Heart left ventricle (tissue), 13 donors: ENCODE measurements around the gene STK32C.

Experiments
- CTCF ChIP-seq, 12 donors: fragments of 200-600 bp; sonication (generic) in 4 of 12; IDR thresholded peaks; one replicate each; pipeline versions ENCODE4 v1.5.0 to v1.8.0; 2018 to 2022; ENCODE audit warnings: antibody characterized with exemption in 12 of 12, mild to moderate bottlenecking in 5 of 12
- POLR2A ChIP-seq, 2 donors: fragments of 450-650 bp; IDR thresholded peaks; one replicate each; pipeline ENCODE4 v1.6.1; 2017; ENCODE audit warnings: antibody characterized with exemption in 2 of 2, mild to moderate bottlenecking in 2 of 2, moderate library complexity in 2 of 2
- donor health status: ischemic (EF 13 %, LVEDD 7.1; RV severe dilation, severe dysfunction).
- donor health status: DM: no; HTN: yes; CAD: no.
- donor health status: DM: no; HTN: no; CAD: no.
- donor health status: ischemic (EF 25% LVEDD 6.9; RV normal size, moderate dysfunction).
- donor health status: ischemic (EF 25% LVEDD 5.7; RV mildly dilated, moderate dysfunction).
- donor health status: ischemic (EF 35%, LVEDD 5.7; RV mildly dilated, moderate dysfunction).
- donor health status: nonischemic (EF 11% LVEDD 7.7; RV severe dilation, severe dysfunction).
- donor health status: DM: yes; HTN: yes; CAD: no.
- donor health status: PGD.
- donor health status: ischemic (EF 29% LVEDD 5.4; RV normal size, mild dysfunction).
- donor health status: nonischemic (EF 23%, LVEDD 6.1; RV moderate dilation, normal function).

GRCh38 chr10:132193907-132194552 is 113.7 kb downstream of the STK32C start:
- TF ChIP-seq CTCF (IDR thresholded peaks at IDR 0.05) (no peak), POLR2A (IDR thresholded peaks at IDR 0.05) (no peak)
